ENCODE results near the gene IRF3. TPM values are rescaled to one million over a fixed set of nuclear protein-coding genes. Genes with fewer than 3 reads are reported as not detected.

Gene IRF3
- total RNA-seq, 1 experiment from 2014 or later: 205 TPM

DNA sequence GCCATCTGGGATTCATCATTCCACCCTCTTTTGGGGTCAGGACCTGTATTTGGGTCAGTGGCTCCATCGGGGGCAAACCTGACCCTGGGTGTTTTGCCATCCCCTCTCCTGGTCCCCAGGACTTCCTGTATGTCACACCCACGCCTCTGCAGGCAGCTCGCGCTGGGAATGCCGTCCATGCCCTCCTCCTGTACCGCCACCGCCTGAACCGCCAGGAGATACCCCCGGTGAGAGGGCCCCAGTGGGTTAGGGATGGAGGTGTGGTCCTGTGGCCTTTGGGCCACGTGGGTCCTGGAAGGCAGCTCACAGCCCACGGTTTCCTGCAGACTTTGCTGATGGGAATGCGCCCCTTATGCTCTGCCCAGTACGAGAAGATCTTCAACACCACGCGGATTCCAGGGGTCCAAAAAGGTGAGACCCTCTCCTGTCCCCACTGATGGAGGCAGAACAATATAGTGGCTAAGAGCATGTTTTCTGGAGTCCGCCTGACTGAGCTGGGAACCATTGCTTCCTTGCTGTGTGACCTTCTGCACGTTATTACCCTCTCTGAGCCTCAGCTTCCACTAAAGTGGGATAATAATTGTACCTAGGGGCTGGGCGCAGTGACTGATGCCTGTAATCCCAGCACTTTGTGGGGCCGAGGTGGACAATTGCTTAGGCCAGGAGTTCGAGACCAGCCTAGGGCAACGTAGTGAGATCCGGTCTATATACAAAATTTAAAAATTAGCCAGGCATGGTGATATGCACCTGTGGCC is 39.4 kb upstream of the IRF3 start:
- H3K14ac ChIP-seq (ENCODE audit: insufficient read depth, low read length): no peak overlapping the region
- no peak overlapping the region for H3K4me2 ChIP-seq (ENCODE audit: insufficient read depth, insufficient read length, low read length)
- no peaks in the 10 kb centered on the region for H3K23me2 ChIP-seq (ENCODE audit: insufficient read length, low read depth, low read length, poor library complexity, severe bottlenecking)
- H3K79me1 ChIP-seq (ENCODE audit: insufficient read depth, low read depth, low read length, poor library complexity, severe bottlenecking): no peaks in the 10 kb centered on the region
- H3K79me2 ChIP-seq (ENCODE audit: insufficient read depth, low read length): no peaks in the 10 kb centered on the region
- H3K56ac ChIP-seq (ENCODE audit: insufficient read length, low read depth, low read length): no peak overlapping the region
- H2AK5ac ChIP-seq (ENCODE audit: insufficient read length, low read length): no peak overlapping the region
- no peak for DNase-seq
- WGBS (ENCODE audit: extremely low coverage, insufficient read length, low lambda C conversion rate): no CpG with 5 or more reads among the region's 22 CpGs
- H3K4me1 ChIP-seq (ENCODE audit: insufficient read depth, low read length): no peaks in the 10 kb centered on the region
- no peak overlapping the region for H2BK15ac ChIP-seq (ENCODE audit: low read depth, low read length)
- H3K9me3 Mint-ChIP-seq: no peaks in the 10 kb centered on the region
- TF ChIP-seq, protein P1, sequence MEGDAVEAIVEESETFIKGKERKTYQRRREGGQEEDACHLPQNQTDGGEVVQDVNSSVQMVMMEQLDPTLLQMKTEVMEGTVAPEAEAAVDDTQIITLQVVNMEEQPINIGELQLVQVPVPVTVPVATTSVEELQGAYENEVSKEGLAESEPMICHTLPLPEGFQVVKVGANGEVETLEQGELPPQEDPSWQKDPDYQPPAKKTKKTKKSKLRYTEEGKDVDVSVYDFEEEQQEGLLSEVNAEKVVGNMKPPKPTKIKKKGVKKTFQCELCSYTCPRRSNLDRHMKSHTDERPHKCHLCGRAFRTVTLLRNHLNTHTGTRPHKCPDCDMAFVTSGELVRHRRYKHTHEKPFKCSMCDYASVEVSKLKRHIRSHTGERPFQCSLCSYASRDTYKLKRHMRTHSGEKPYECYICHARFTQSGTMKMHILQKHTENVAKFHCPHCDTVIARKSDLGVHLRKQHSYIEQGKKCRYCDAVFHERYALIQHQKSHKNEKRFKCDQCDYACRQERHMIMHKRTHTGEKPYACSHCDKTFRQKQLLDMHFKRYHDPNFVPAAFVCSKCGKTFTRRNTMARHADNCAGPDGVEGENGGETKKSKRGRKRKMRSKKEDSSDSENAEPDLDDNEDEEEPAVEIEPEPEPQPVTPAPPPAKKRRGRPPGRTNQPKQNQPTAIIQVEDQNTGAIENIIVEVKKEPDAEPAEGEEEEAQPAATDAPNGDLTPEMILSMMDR (conservative IDR thresholded peaks at IDR 0.05): no peak
- H4K20me1 ChIP-seq (ENCODE audit: control insufficient read depth, insufficient read depth, insufficient read length): no peaks in the 10 kb centered on the region
- H3K18ac ChIP-seq (ENCODE audit: insufficient read length, low read depth, low read length): no peak overlapping the region
- H3T11ph ChIP-seq (ENCODE audit: low read length): no peak overlapping the region
- no peak overlapping the region for H2BK120ac ChIP-seq (ENCODE audit: low read depth, low read length, poor library complexity, severe bottlenecking)
- H2AFZ ChIP-seq (ENCODE audit: low read length): no peak overlapping the region
- H3K36me3 Mint-ChIP-seq (ENCODE audit: insufficient read depth in 1 of 3, low read depth in 3 of 3): peaks cover 21 to 57% (median 51%) of the 10 kb centered on the region in 3 experiments
- H2BK20ac ChIP-seq (ENCODE audit: low read depth, low read length, poor library complexity, severe bottlenecking): no peak overlapping the region
- H4K91ac ChIP-seq (ENCODE audit: insufficient read length, low read depth, low read length): no peak overlapping the region
- no peak overlapping the region for H3K4ac ChIP-seq (ENCODE audit: low read depth, low read length)
- H4K8ac ChIP-seq (replicated peaks; ENCODE audit: insufficient read length, low read depth, low read length): no peak overlapping the region
- no peak overlapping the region for H3K9ac ChIP-seq (ENCODE audit: extremely low read depth, insufficient read length, low read length)
- H3K27me3 ChIP-seq (ENCODE audit: insufficient read depth, low read length): no peaks in the 10 kb centered on the region
- H3K23ac ChIP-seq (ENCODE audit: insufficient read length, low read depth, low read length): no peak overlapping the region
- H3K27ac Mint-ChIP-seq: no peak overlapping the region
- no peaks in the 10 kb centered on the region for H3K4me1 Mint-ChIP-seq
- H2BK12ac ChIP-seq (ENCODE audit: insufficient read length, low read depth, low read length): no peak overlapping the region
- no peak overlapping the region for H3K27ac ChIP-seq (ENCODE audit: insufficient read length, low read depth, low read length)
- H4K5ac ChIP-seq (ENCODE audit: insufficient read length, low read depth, low read length): no peak overlapping the region
- no peaks in the 10 kb centered on the region for H3K9me3 ChIP-seq (ENCODE audit: control insufficient read depth, low read depth, low read length)
- no peak overlapping the region for H2BK5ac ChIP-seq (ENCODE audit: insufficient read length, low read length)
- H3K27me3 Mint-ChIP-seq (ENCODE audit: low read depth): no peaks in the 10 kb centered on the region; the same call in 1 of the 2 replicates
- H3K4me3 Mint-ChIP-seq: no peak overlapping the region
